Measurements from ENCODE around the gene GPR78.
"Not testable (repeated sequence)": the region's sequence is repeated elsewhere in the genome, so short reads cannot be mapped to it uniquely, and the experiment has no call there.

GPR78 gene

DNA sequence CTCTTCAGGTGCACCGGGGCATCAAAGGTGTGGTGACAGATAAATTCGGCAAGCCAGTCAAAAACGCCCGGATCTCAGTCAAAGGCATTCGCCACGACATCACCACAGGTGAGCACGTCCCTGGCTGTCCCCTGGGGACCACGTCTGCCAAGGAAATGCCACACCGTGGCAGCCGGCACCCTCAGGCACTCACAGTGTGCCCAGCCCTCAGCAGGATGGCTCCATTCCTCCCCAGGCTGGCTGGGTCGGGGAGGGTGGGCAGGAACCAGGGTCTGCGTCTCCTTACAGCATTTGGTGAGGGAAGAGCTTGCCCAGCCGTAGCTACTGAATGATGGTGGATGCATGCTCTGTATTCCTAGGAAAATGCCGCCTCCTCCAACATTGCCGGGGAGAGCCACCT lies 38.2 kb downstream of the GPR78 start:
- DNase-seq, result no peak

DNA sequence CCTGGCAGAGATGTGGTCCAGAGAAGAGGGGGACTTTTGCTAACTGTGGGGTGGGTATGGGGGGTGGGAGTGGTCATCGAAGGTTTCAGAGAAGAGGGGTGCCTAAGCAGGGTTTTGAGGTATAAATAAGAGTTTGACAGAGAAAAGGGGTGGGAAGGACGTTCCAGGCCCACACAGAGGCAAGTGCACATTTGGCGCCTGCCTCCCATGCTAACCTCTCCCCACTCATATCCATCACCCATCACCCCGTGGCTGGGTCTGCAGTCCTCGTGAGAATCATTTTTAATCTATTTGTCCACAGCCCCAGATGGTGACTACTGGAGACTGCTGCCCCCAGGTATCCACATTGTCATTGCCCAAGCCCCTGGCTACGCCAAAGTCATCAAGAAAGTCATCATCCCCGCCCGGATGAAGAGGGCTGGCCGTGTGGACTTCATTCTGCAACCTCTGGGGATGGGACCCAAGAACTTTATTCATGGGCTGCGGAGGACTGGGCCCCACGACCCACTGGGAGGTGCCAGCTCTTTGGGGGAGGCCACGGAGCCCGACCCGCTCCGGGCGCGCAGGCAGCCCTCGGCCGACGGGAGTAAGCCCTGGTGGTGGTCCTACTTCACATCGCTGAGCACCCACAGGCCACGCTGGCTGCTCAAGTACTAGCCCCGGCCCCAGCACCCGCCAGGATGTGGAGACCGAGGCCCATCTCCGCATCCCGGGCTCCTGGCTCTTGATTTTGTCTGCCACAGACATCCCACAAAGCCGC lies 38.9 kb downstream of the GPR78 start:
- DNase-seq, result no peak

DNA sequence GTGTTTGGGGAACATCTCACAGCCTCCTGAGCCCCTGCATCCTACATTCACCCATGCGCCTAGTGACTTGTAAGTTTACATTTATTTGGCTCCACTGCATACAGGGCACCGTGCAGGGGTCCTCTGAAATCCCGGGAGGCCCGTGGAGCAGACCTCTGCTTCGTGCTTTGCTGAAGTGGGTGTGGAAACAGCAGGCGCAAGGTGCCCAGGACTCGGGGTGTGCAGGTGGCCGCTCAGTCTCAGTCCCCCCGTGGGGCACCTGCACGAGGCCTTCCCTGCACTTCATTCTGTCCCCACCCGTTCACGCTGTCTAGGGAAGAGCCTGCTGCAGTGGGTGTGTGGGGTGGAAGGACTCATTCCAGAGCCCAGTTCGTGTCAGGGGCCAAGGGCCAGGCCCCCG lies 40.9 kb downstream of the GPR78 start:
- DNase-seq, result not testable (repeated sequence)

DNA sequence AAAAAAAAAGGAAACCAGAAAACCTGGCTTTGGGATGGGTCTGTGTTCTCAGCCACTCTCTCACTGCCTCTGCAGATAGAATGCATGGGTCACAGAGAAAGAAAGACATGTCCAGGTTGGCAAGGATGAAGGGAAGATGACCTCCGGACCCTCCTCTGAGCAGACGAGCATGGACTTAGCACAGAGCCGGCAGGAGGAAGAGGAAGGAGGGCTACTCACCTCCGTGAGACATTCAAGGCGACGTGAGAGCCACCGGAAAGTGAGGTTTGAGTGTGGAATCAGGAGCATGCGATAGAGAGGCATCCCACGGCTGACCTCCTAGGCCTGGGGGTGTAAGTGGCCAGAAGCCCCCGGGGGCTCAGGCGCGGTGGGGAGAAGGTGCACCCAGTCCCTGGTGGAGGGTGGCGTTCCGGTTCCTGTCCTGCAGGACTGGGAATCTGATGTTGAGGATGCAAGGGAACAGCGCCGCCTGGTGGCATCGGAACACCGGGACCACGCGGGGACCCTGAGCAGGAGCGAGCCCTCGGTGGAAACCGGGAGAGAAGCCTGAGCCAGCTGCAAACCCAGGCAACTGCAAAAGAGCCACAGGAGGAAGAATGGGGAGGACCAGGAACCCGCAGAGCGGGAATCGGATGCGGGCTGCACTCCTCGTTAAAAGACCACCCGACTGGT lies 44.5 kb downstream of the GPR78 start:
- not testable (repeated sequence) for DNase-seq

DNA sequence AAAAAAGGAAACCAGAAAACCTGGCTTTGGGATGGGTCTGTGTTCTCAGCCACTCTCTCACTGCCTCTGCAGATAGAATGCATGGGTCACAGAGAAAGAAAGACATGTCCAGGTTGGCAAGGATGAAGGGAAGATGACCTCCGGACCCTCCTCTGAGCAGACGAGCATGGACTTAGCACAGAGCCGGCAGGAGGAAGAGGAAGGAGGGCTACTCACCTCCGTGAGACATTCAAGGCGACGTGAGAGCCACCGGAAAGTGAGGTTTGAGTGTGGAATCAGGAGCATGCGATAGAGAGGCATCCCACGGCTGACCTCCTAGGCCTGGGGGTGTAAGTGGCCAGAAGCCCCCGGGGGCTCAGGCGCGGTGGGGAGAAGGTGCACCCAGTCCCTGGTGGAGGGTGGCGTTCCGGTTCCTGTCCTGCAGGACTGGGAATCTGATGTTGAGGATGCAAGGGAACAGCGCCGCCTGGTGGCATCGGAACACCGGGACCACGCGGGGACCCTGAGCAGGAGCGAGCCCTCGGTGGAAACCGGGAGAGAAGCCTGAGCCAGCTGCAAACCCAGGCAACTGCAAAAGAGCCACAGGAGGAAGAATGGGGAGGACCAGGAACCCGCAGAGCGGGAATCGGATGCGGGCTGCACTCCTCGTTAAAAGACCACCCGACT lies 50.2 kb downstream of the GPR78 start:
- not testable (repeated sequence) for DNase-seq

DNA sequence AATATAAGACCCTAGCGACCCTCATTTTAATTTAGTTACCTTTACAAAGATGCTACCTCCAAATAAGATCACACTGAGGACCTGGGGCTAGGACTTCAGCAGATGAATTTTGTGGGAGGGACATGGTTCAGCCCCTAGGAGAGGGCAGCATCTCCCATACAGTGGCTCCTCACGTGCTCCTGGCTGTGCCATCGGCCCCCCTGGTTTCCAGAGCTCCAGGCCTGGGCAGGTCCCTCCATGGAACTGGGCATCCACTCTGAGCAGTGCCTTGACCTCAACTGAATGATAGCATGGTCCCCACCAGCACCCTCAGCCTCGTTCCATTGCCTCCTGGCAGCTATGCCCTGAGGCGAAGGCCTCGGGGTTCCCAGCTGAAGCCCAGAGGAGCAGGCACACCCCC lies 51.7 kb downstream of the GPR78 start:
- DNase-seq, result not testable (repeated sequence)

DNA sequence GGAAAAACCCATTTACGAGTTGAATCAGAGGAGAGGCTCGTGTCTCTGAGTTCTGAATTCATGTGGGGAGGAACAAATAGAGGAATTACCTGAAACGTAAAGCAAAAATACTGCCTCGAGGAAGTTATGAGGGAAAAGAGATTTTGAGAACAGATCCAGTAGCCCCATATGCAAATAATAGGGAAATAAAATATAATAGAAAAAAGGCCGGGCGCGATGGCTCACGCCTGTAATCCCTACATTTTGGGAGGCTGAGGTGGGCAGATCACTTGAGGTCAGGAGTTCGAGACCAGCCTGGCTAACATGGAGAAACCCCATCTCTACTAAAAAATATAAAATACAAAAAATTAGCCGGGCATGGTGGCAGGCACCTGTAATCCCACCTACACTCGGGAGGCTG lies 54.6 kb downstream of the GPR78 start:
- DNase-seq, result not testable (repeated sequence)

DNA sequence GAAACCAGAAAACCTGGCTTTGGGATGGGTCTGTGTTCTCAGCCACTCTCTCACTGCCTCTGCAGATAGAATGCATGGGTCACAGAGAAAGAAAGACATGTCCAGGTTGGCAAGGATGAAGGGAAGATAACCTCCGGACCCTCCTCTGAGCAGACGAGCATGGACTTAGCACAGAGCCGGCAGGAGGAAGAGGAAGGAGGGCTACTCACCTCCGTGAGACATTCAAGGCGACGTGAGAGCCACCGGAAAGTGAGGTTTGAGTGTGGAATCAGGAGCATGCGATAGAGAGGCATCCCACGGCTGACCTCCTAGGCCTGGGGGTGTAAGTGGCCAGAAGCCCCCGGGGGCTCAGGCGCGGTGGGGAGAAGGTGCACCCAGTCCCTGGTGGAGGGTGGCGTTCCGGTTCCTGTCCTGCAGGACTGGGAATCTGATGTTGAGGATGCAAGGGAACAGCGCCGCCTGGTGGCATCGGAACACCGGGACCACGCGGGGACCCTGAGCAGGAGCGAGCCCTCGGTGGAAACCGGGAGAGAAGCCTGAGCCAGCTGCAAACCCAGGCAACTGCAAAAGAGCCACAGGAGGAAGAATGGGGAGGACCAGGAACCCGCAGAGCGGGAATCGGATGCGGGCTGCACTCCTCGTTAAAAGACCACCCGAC lies 55.8 kb downstream of the GPR78 start:
- not testable (repeated sequence) for DNase-seq
